Heart right ventricle (tissue), 16 donors: ENCODE measurements around the gene NUDT9. TPM values are rescaled to one million over a fixed set of nuclear protein-coding genes. Genes with fewer than 3 reads are reported as not detected.

Experiments
- ATAC-seq, 8 donors: fragments of 200-7000 bp; cut with Tn5 transposase; one replicate each; pipeline ENCODE4 v1.9.1; 2020; ENCODE audit warnings: mild to moderate bottlenecking in 8 of 8, moderate library complexity in 8 of 8, moderate number of reproducible peaks in 1 of 8
- DNase-seq, 2 donors: peaks; one replicate each; pipeline ENCODE4 v3.0.0-alpha.2; 2020
- H3K27ac ChIP-seq, 10 donors: fragments of 200-600 bp; sonication (generic) in 2 of 10; one replicate each; pipeline versions ENCODE4 v1.5.0 to v1.8.0; 2020 to 2022; ENCODE audit warnings: mild to moderate bottlenecking in 3 of 10
- H3K27me3 ChIP-seq, 7 donors: fragments of 200-600 bp; one replicate each; pipeline ENCODE4 v1.8.0; 2021 to 2022; ENCODE audit warnings: mild to moderate bottlenecking in 2 of 7
- H3K36me3 ChIP-seq, 9 donors: fragments of 200-600 bp; sonication (generic) in 1 of 9; one replicate each; pipeline versions ENCODE4 v1.5.0 to v1.8.0; 2020 to 2022; ENCODE audit warnings: mild to moderate bottlenecking in 2 of 9
- H3K4me1 ChIP-seq, 9 donors: fragments of 200-600 bp; sonication (generic) in 1 of 9; one replicate each; pipeline versions ENCODE4 v1.5.0 to v1.8.0; 2020 to 2022; ENCODE audit warnings: mild to moderate bottlenecking in 4 of 9
- H3K4me3 ChIP-seq, 10 donors: fragments of 200-600 bp; sonication (generic) in 2 of 10; one replicate each; pipeline versions ENCODE4 v1.5.0 to v1.8.0; 2020 to 2022; ENCODE audit warnings: mild to moderate bottlenecking in 7 of 10, moderate library complexity in 2 of 10
- H3K9me3 ChIP-seq, 11 donors: fragments of 200-600 bp in 10 of 11; sonication (generic) in 2 of 11; one replicate each; pipeline versions ENCODE4 v1.5.0 to v1.8.0; 2013 to 2022; ENCODE audit warnings: mild to moderate bottlenecking in 2 of 11, control low read depth in 1 of 11, moderate library complexity in 1 of 11
- CTCF ChIP-seq, 9 donors: fragments of 200-600 bp; sonication (generic) in 2 of 9; IDR thresholded peaks; one replicate each; pipeline versions ENCODE4 v1.5.0 to v1.8.0; 2021 to 2022; ENCODE audit warnings: antibody characterized with exemption in 9 of 9, mild to moderate bottlenecking in 5 of 9, moderate library complexity in 1 of 9
- WGBS, 2 donors: extraction: QIAGEN DNeasy Blood & Tissue Kit; methylation state at CpG; one replicate each; pipeline ENCODE4 v1.1.7; 2013; ENCODE audit warnings: inconsistent platforms in 1 of 2; 5-methylcytosine and 5-hydroxymethylcytosine counted together
- intact Hi-C, 10 donors: fragments of 100-400 bp; cut with DNase I; formaldehyde crosslinking; loops; one replicate each; pipeline versions ENCODE4 v1.11.1 to v1.14.2; 2022
- polyA plus RNA-seq, 2 donors: library from polyadenylated mRNA; stranded (reverse); fragments of 200-250 nt; gene quantifications; one replicate each; pipeline ENCODE4 v1.2.3, GENCODE V29; 2013
- total RNA-seq, 10 donors: library from RNA; stranded (reverse); fragmentation: NEBNext Ultra II Directional in 3 of 10; extraction: Animal tissue kit (Norgen Biotek cat#: 25700) in 3 of 10; gene quantifications; one replicate each; pipeline versions ENCODE4 v1.2.1 to v1.2.4, GENCODE V29; 2021 to 2023
- donor health status: Arrhythmogenic right ventricular cardiomyopathy.
- donor health status: ischemic (EF 13 %, LVEDD 7.1; RV severe dilation, severe dysfunction).
- donor health status: healthy with polysubstance abuse.
- donor health status: DM: no; HTN: yes; CAD: no.
- donor health status: DM: no; HTN: no; CAD: no.
- donor health status: ischemic (EF 25% LVEDD 6.9; RV normal size, moderate dysfunction).
- donor health status: ischemic (EF 25% LVEDD 5.7; RV mildly dilated, moderate dysfunction).
- donor health status: healthy.
- donor health status: DM: yes; HTN: yes; CAD: no.
- donor health status: Ischemic cardiomyopathy.
- donor health status: ischemic (EF 35%, LVEDD 5.7; RV mildly dilated, moderate dysfunction).
- donor health status: nonischemic (EF 11% LVEDD 7.7; RV severe dilation, severe dysfunction).
- donor health status: DM: yes; HTN: yes; CAD: no.
- donor health status: PGD.
- donor health status: ischemic (EF 29% LVEDD 5.4; RV normal size, mild dysfunction).
- donor health status: nonischemic (EF 23%, LVEDD 6.1; RV moderate dilation, normal function).

Gene NUDT9
- total and polyA plus RNA-seq, 12 donors: 24.1 to 56.0 (median 29.2) TPM

DNA sequence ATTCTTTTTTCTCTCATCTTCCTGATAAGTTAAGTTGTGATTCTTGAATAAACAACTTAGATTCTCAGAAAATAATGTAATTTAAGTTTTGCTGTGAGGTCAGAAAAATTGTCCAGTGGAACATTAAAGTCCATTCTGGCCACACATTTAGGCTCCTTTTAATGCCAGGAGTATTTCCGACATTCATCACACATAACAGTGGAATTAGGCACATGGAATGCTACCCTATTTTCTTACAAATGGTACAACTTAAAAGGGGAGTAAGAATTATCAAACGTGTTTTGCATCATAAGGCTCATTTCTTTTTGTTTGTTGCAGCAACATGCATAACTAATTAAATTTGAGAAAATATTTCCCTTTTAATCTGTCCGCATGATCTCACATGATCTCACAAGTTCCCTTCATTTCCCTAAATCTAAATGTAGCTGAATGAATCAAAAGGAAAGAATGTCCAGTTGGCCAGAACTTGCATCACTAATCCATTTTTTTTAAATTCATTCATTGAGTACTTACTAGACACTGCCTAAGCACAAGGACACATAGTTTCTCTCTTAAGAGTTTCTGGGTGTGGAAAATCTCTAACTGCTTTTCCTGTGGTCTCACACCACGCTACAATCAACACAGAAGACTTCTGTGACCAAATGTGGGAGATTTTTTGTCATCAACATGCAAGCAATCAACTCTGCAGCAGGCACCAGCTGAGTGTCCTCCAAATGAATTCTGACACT, 84.8 kb downstream of the NUDT9 start:
- DNase-seq: no peak
- peak in 5 of 8 donors; percentile 14 to 68 (median 61) for ATAC-seq
- TF ChIP-seq CTCF (IDR thresholded peaks at IDR 0.05): no peak
- Histone ChIP-seq H3K9me3 (no peaks in the 10 kb centered on the region), H3K4me3 (no peak overlapping the region), H3K36me3 (peaks cover 0 to 56% (median 11%) of the 10 kb centered on the region in 9 donors), H3K27me3 (no peaks in the 10 kb centered on the region), H3K27ac (peak overlapping the region in 7 of 10 donors; percentile 35 to 71 (median 59)), H3K4me1 (peaks cover 6 to 71% (median 35%) of the 10 kb centered on the region in 9 donors)
- intact Hi-C loops: no loop called here
- WGBS, 2 donors: 55 to 59% methylated on average over 4 of the region's 4 CpGs

Other genes with a start within 250 kb of the NUDT9 start
- gene KLHL8, start 202.0 kb upstream of the NUDT9 start, total RNA-seq: 10 to 100 TPM; 10.4 to 15.0 (median 11.9) TPM
- 1 to 10 TPM; 2.4 to 2.5 TPM for gene KLHL8, start 202.0 kb upstream of the NUDT9 start, polyA plus RNA-seq
- under 1 TPM in 7 of 10 donors, not detected in 3; 0.13 to 0.83 (median 0.36) TPM for gene HSD17B13, start 99.7 kb upstream of the NUDT9 start, total RNA-seq
- under 1 TPM; 0.10 to 0.44 TPM for gene HSD17B13, start 99.7 kb upstream of the NUDT9 start, polyA plus RNA-seq
- 10 to 100 TPM in 6 of 10 donors, 1 to 10 TPM in 4; 4.6 to 24.1 (median 11.9) TPM for gene HSD17B11, start 31.4 kb upstream of the NUDT9 start, total RNA-seq
- gene HSD17B11, start 31.4 kb upstream of the NUDT9 start, polyA plus RNA-seq: 10 to 100 TPM; 24.1 to 25.4 TPM
- gene SPARCL1, start 106.8 kb downstream of the NUDT9 start, total RNA-seq: 100 to 1,000 TPM; 131 to 494 (median 232) TPM
- 100 to 1,000 TPM; 179 to 553 TPM for gene SPARCL1, start 106.8 kb downstream of the NUDT9 start, polyA plus RNA-seq
- not detected for gene DSPP, start 186.0 kb downstream of the NUDT9 start, total RNA-seq
- gene DSPP, start 186.0 kb downstream of the NUDT9 start, polyA plus RNA-seq: not detected
- not detected for gene DMP1, start 227.7 kb downstream of the NUDT9 start, total RNA-seq
- gene DMP1, start 227.7 kb downstream of the NUDT9 start, polyA plus RNA-seq: not detected